Measurements from ENCODE around the gene SIRPA. TPM values are rescaled to one million over a fixed set of nuclear protein-coding genes. Genes with fewer than 3 reads are reported as not detected.

SIRPA gene
- total and polyA plus RNA-seq, 10 of the 15 experiments (the other 5 are each of a cell fraction or from before 2014, with no cell fraction given) = 1.7 to 13.2 (median 5.0) TPM

DNA sequence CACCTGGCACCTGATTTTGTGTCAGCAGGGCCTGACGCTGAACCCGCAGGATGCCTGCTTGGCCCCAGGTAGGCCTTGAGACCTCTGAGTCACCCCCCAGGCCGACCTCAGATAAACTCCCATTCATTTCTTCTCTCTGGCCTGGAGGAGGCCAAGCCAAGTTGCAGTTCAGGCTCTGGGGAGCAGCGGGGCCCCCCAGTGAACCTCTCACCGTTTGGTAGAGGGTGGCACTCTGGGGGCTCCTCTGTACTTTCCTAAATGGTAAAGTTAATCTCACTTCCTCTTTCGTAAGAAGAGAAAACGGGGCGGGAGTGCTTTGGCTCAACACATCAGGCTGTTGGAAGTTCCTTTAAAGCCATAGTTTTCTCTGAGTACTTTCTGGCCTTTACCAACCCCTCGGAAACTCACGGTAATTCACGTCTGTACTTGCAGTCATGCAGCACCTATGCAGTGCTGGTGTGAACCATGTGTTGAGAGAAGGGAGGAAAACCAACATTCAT is 2.8 kb downstream of the SIRPA start (continued):
- TF ChIP-seq MTA3 (IDR thresholded peaks at IDR 0.05; ENCODE audit: borderline replicate concordance, low read length) (peak; percentile 82; the same call in 1 of the 2 replicates), CBFB (IDR thresholded peaks at IDR 0.05; ENCODE audit: low read depth) (peak; percentile 71), MEF2B (IDR thresholded peaks at IDR 0.05; ENCODE audit: partially characterized antibody, poor library complexity, severe bottlenecking) (peak; percentile 87), TBL1XR1 (IDR thresholded peaks at IDR 0.05; ENCODE audit: low read depth, low read length) (peak; percentile 66; the same call in 1 of the 2 replicates), NR2F1 (conservative IDR thresholded peaks at IDR 0.05) (peak; percentile 79), TCF3 (IDR thresholded peaks at IDR 0.05; ENCODE audit: borderline replicate concordance, insufficient read depth, low read depth, low read length) (0 out of 2 replicates have a peak, but pooled peaks have one; percentile 44), FOXK2 (IDR thresholded peaks at IDR 0.05) (no peak), ASH2L (IDR thresholded peaks at IDR 0.05; ENCODE audit: borderline replicate concordance, low read depth) (no peak)
- TF ChIP-seq, protein P1, sequence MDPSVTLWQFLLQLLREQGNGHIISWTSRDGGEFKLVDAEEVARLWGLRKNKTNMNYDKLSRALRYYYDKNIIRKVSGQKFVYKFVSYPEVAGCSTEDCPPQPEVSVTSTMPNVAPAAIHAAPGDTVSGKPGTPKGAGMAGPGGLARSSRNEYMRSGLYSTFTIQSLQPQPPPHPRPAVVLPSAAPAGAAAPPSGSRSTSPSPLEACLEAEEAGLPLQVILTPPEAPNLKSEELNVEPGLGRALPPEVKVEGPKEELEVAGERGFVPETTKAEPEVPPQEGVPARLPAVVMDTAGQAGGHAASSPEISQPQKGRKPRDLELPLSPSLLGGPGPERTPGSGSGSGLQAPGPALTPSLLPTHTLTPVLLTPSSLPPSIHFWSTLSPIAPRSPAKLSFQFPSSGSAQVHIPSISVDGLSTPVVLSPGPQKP (IDR thresholded peaks at IDR 0.05; ENCODE audit: low read depth, low read length) = no peak
- TF ChIP-seq, protein P2, sequence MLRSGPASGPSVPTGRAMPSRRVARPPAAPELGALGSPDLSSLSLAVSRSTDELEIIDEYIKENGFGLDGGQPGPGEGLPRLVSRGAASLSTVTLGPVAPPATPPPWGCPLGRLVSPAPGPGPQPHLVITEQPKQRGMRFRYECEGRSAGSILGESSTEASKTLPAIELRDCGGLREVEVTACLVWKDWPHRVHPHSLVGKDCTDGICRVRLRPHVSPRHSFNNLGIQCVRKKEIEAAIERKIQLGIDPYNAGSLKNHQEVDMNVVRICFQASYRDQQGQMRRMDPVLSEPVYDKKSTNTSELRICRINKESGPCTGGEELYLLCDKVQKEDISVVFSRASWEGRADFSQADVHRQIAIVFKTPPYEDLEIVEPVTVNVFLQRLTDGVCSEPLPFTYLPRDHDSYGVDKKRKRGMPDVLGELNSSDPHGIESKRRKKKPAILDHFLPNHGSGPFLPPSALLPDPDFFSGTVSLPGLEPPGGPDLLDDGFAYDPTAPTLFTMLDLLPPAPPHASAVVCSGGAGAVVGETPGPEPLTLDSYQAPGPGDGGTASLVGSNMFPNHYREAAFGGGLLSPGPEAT (IDR thresholded peaks at IDR 0.05; ENCODE audit: low read depth) = peak; percentile 98

All from GM12878 (cell line).